GM13977 (cell line): ENCODE data around the gene MPP3.

ENCODE experiments used
- DNase-seq: peaks from one replicate; pipeline ENCODE4 v3.0.0; 2012; ENCODE audit warnings: low spot score
- CTCF ChIP-seq: IDR thresholded peaks from 2 replicates; pipeline ENCODE4 v1.5.1; 2012; ENCODE audit warnings: mild to moderate bottlenecking, control low read depth; ENCODE audit not compliant: insufficient read depth; ENCODE audit errors: extremely low read depth, missing control alignments
- in situ Hi-C: fragments of 300-500 bp; cut with MboI; formaldehyde crosslinking; loops from one replicate; pipeline ENCODE4 v1.12.0; 2022; ENCODE audit warnings: low sequenced_read_pairs, low pct_unique_long_range_greater_than_20kb, mixed read lengths, inconsistent platforms; ENCODE audit not compliant: unreplicated experiment

The MPP3 gene

GRCh38 chr17:43878260-43879175 lies 45.6 kb upstream of the MPP3 start:
- in situ Hi-C loops = no loop called here
- peak; percentile 84 for DNase-seq
- peak; percentile 98 for TF ChIP-seq CTCF

- no peak for TF ChIP-seq CTCF
- DNase-seq = no peak
- in situ Hi-C loops = no loop called here
Measured at GRCh38 chr17:43877451-43878155, 44.7 kb upstream of the MPP3 start.

- in situ Hi-C loops = no loop called here
- no peak for TF ChIP-seq CTCF
- no peak for DNase-seq
Measured at GRCh38 chr17:43877031-43877430, 44.1 kb upstream of the MPP3 start.

- in situ Hi-C loops = no loop called here
- no peak for TF ChIP-seq CTCF
Measured at GRCh38 chr17:43875476-43876147, 42.7 kb upstream of the MPP3 start.

GRCh38 chr17:43874293-43874692 lies 41.3 kb upstream of the MPP3 start:
- no peak for TF ChIP-seq CTCF
- DNase-seq = no peak
- in situ Hi-C loops = no loop called here

More at GRCh38 chr17:43875476-43876147, 42.7 kb upstream of the MPP3 start:
- no peak for DNase-seq

GRCh38 chr17:43873815-43874214 lies 40.9 kb upstream of the MPP3 start:
- TF ChIP-seq CTCF = no peak
- DNase-seq = no peak
- in situ Hi-C loops = no loop called here
